ENCODE results near the gene WFDC9.
A peak's percentile ranks its signal among the peaks of the same experiment; 100 is the strongest.
"Not testable (repeated sequence)": the region's sequence is repeated elsewhere in the genome, so short reads cannot be mapped to it uniquely, and the experiment has no call there.

The WFDC9 gene

DNA sequence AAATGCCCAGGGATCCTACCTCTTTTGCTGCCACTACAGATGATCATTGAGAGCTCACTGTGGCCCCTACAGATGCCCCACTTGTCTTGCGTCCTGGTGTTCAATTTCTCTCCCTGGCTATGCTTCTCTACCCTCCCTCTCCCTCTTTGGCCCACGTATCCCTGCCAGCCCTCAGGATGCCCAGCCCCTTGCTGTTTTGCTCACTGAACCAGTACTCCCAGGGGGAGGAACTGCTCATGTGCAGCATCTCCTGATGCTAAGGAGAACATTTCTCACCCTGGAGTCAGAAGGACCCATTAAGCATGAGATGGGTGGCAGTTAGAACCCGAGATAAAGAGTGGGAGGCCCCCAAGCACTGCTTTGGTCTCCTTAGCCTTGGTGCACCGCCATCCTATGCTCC, at the start of gene WFDC9:
Gene WFDC9, minus strand, starts transcription at position 101 of the 400 bp plus-strand sequence. CDS start 21,103 bp downstream, outside the sequence.
- DNase-seq, result no peak

GRCh38 chr20:45679650-45680049, 48.6 kb upstream of the WFDC9 start:
- no peak for DNase-seq

DNA sequence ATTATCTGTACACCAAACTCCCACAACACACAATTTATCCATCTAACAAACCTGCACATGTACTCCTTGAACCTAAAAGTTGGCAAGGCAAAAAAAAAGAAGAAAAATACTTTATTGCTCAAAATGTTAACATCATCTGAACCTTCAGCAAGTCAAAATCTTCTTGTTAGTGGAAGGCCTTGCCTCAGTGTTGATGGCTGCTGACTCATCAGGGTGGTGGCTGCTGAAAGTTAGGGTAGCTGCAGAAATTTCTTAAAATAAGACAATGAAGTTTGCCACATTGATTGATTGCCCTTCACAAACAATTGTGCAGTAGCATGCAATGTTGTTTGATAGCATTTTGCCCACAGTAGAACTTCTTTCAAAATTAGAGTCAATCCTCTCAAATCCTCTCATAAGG, 41.7 kb upstream of the WFDC9 start:
- DNase-seq, result no peak

- DNase-seq, result no peak
These were observed 39.1 kb upstream of the WFDC9 start, which contains the start of gene WFDC11 for GRCh38 chr20:45670139-45670538. WFDC11 (minus strand) TSS chr20:45670239; CDS start chr20:45650600, 19,639 bp downstream.

DNA sequence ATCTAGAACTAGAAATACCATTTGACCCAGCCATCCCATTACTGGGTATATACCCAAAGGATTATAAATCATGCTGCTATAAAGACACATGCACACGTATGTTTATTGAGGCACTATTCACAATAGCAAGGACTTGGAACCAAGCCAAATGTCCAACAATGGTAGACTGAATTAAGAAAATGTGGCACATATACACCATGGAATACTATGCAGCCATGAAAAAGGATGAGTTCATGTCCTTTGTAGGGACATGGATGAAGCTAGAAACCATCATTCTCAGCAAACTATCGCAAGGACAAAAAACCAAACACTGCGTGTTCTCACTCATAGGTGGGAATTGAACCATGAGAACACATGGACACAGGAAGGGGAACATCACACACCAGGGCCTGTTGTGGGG, 26.0 kb upstream of the WFDC9 start:
- not testable (repeated sequence) for DNase-seq

- peak; percentile 0 for DNase-seq
These were observed 20.6 kb upstream of the WFDC9 start for GRCh38 chr20:45651726-45652125.

DNA sequence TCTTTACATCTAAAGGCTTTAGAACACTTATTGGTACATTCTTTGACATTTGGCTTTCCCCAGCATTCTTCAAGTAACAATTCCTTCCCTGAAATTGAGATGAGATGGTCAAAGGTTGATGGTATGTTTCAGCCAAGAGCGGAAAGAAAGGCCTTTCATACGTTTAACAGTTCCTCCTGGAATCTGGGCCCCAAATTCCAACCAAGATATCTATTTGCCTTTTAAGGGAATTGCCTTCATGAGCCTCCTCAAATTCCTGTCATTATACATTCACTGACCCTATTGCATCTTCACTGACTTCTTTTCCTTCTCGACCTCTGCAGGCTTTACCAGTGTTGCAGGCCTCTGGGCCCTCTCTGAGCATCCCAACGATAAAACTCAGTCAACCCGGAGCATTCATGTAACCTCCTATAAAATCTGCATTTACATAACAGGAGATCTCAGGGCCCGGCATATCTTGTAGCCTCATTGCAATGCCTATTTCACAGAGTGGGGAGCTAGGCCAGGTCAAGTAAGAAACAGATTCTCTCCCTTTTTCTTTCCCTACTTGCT, 18.3 kb upstream of the WFDC9 start:
- no peak for DNase-seq

DNA sequence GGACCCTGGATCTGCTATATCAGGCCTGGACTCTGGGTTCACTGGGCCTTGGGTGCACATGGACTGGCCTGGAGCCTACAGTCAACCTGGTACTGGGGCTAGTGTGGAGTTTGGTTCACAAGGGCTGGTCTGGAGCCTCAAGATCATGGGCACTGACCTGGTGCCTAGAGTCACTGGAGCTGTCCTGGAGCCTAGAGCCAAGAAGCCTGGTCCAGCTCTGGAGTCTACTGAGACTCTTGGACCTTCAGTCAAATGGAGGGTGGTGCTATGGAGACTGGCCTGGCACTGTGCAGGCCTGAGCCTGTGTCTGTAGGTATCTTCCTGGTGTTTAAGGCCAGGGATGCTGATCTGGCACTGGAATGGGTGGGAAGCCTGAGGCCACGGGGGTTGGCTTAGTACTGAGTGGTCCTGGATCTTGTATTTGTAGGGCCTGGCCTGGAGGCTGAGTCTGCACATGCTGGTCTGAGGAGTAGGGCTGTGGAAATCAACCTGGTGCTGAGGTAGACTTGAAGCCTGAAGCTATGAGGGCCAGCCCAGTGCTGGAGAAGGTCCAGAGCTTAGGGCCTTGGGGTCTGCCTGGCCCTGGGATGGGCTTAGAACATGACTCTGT, 16.5 kb upstream of the WFDC9 start:
- DNase-seq, result no peak

- no peak for DNase-seq
These were observed 15.8 kb upstream of the WFDC9 start for GRCh38 chr20:45646875-45647274.

DNA sequence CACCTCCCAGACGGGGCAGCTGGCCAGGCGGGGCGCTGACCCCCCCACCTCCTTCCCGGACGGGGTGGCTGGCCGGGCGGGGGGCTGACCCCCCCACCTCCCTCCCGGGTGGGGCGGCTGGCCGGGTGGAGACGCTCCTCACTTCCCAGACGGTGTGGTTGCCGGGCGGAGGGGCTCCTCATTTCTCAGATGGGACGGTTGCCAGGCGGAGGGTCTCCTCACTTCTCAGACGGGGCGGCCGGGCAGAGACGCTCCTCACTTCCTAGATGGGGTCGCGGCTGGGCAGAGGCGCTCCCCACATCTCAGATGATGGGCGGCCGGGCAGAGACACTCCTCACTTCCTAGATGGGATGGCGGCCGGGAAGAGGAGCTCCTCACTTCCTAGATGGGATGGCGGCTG, 14.8 kb upstream of the WFDC9 start:
- not testable (repeated sequence) for DNase-seq

DNA sequence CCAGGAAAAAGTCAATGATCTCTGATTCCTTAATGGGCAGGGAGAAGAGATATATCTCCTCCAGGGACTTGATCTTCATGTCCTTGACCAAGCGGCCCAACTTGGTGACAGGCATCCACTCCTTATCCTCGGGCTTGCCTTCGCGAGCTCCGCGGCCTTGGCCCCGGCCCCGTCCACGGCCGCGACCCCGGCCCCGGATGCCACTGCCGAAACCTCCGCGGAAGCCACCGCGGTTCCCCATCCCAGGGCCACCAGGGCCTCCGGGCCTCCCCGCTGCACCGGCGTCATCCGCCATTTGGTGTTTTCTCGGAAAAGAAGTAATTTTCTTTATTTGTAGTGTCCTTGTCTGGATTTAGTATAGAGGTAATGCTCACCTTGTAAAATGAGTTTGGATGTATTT, 10.0 kb upstream of the WFDC9 start:
- not testable (repeated sequence) for DNase-seq

- no peak for DNase-seq
These were observed 8.6 kb upstream of the WFDC9 start for GRCh38 chr20:45639687-45640086.

GRCh38 chr20:45636513-45636912, 5.4 kb upstream of the WFDC9 start:
- DNase-seq, result no peak

- DNase-seq, result no peak
These were observed 713 bp downstream of the WFDC9 start for GRCh38 chr20:45630371-45630770.

DNA sequence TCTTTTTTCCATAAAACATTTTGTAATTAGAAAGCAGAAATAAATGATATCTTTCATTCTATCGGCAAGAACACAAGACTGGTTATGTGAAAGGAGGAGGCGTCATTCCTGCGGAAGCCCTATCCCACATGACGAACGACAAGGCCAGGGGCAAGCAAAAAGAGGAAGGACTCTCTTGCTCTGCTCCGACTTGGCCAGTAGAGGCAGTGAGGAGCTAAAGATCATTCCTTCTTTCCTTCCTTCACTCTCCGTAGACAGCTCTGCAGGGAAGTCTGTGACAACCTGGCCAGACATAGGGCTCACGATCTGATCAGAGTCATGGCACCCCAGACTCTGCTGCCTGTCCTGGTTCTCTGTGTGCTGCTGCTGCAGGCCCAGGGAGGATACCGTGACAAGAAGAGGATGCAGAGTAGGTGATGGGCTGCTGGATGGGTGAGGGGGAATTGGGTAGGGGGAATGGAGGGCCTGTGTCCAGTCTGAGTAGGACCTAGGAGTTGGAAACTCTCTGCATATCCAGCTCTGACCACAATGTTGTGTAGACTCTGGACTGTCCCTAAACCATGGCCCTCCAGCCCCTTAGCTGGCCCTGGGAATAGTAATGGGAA, 1.5 kb downstream of the WFDC9 start, which contains the start of gene WFDC10A:
Gene WFDC10A, plus strand, starts transcription at position 244 of the 605 bp plus-strand sequence. Its CDS starts 75 bp downstream, at position 319.
- peak; percentile 19 for DNase-seq

GRCh38 chr20:45626540-45626939, 4.5 kb downstream of the WFDC9 start:
- no peak for DNase-seq

DNA sequence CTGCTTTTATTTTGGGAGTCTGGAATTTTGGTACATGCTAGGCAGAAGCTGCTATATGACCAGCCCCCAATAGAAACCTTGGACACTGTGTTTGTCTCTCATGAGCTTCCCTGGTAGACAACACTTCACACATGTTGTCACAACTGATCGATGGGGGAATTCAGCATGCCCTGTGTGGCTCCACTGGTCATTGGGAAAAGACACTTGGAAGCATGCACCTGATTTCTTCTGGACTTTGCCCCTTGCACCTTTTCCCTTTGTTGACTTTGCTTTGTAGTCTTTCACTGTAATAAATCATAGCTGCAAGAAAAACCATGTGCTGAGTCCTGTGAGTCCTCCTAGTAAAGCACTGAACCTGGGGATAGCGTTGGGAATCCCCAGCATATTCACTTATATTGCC, 9.5 kb downstream of the WFDC9 start:
- DNase-seq, result no peak

DNA sequence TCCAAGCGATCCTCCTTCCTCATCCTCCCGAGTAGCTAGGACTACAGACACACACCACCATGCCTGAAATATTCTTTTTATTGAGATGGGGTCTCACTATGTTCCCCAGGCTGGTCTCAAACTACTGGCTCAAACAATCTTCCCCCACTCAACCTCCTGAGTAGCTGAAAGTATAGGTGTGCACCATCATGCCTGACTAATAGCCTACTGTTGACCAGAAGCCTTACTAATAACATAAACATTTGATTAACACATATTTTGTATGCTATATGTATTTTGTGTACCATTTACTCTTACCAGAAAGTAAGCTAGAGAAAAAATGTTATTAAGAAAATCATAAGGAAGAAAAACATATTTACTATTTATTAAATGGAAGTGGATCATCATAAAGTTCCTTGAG, 13.5 kb downstream of the WFDC9 start:
- no peak for DNase-seq

DNA sequence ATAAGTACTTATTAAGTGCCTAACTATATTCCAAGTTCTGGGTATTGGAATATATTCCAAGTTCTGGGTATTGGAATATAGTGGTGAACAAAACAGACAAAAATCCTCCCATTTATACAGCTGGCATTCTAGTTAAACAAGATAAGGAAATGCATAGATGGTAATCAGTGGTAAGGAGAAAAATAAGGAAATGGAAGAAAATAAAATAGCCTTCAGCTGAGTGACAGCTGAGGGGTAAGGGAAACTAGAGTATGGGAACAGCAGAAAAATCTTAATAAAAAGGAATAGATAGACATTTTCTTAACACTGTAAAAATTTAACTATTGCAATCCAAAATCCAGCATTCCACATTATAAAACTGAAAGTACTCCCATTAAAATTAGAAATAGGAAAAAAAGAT, 18.8 kb downstream of the WFDC9 start:
- no peak for DNase-seq

DNA sequence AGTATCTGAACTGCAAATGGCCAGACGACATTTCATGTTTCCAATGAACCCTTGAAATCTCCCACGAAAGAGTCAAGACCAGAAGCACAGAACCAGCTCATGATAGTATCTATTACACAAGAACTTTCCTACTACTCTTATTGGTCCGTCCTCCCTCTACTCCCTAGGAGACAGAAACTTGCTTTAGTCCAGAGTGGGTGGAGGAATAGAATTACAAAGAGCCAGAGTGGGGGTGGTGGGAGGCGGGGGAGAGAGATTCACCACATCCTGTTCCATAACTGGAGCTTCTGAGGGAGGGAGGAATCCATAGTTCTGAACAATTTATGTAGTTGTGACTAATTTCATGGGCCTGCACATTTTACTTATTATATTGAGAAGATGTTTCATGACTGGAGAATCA, 20.0 kb downstream of the WFDC9 start:
- no peak for DNase-seq

DNA sequence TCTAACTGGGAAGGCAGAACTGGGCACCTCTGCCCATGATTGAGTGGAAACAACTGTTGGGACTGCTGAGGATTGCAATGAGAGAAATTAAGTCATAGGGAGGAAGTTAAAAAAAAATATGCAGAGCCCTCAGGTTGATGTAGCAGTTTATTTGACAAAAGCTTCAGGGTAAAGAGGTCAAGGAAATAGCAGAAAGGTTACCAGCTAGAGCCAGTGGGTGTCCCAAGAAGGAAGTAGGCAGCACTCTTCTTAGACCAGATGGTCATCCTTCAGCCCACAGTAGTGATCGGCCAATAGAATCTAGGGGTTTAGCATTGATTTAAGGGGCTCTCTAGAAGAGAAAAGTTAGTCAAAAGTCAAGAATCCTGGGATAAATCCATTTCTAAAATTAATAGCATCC, 23.3 kb downstream of the WFDC9 start:
- DNase-seq, result no peak

- no peak for DNase-seq
These were observed 35.8 kb downstream of the WFDC9 start for GRCh38 chr20:45595235-45595634.

DNA sequence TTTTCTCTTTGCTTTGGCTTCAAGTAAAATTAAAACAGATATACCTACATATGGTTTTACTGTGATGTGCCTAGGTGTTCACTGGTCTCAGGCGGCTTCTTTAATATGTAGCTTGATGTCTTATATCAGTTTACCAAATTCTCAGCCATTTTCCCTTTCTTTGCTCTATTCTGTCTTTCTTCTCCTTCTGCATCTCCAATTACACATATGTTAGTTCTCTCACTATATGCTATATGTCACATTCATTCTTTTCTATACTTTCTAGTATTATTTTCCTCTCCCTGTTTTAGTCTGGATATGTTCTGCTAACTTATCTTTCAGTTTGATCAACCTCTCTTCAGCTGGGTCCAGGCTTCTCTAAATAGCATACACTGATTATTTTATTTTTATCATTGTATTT, 37.6 kb downstream of the WFDC9 start:
- no peak for DNase-seq

GRCh38 chr20:45592574-45593189, 38.4 kb downstream of the WFDC9 start:
- peak; percentile 34 for DNase-seq

Data from CD4-positive, alpha-beta T cell treated with Interleukin-12 subunit alpha and Interleukin-12 subunit beta, for 1 hour (primary cell).